HG03457 (cell line): ENCODE results near the gene HOXC6.

Experiments
- ATAC-seq: cut with Tn5 transposase; IDR thresholded peaks from one replicate; pipeline ENCODE4 v1.9.1; 2021; ENCODE audit warnings: moderate number of reproducible peaks; ENCODE audit not compliant: unreplicated experiment

Gene HOXC6

DNA sequence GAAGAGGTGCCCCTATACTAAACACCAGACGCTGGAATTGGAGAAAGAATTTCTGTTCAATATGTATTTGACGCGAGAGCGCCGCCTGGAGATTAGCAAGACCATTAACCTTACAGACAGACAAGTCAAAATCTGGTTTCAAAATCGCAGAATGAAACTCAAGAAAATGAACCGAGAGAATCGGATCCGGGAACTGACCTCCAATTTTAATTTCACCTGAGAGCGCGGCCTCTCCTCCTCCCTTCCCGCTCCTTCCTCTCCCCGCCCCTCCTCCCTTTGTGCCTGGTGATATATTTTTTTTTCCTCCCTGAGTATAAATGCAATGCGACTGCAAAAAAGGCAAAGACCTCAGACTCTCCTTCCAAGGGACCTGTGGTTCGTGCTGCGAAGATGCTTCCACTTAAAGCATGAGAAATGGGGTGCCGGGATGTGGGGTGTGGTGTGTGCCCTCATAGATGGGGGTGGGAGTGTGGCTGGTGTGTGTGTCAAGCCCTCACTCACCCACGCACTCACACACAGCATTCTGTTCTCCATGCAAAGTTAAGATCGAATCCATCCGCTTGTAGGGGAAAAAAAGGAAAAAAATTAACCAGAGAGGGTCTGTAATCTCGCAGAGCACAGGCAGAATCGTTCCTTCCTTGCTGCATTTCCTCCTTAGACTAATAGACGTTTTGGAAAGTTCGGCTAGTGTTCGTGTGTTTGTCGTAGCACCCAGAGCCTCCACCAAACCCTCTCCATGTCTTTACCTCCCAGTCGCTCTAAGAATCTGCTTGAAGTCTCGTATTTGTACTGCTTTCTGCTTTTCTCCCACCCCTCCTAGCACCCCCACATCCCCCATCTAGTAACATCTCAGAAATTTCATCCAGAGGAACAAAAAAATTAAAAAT lies 38.8 kb upstream of the HOXC6 start:
- no peak for ATAC-seq

DNA sequence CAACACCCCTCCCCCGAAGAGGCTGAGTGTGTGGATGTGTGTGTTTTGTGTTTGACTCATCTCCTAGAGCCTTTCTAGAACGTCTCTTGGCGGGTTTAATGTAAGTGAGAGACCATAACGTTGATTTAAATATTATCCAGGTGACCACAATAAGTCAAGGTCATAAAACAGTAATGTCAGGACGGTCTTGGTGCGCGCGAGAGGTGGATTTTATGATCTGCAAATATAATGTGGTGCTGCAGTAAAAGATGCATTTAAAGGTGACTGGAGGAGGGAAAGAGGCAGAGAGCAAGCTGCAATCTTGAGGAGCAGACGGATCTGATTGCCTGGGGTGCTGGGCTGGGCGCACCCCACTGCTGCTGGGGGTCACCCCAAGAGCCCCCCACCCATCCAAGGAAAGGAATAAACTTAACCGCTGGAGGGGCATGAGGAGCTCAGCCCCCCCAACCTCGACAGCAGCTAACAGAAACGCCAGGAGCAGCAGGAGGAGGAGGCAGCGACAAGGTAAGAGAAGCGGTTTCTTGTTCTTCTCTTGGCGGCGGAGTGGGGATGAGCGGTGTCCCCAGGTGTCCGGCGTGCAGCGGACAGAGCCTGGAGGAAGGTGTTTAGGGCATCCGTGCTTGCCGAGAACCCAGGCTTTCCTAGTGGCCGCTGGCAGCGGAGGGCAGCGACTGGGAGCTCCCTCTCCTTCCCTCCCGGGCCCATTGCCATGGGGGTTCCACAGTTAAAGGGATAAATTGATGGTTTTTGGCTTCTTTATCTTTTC lies 37.7 kb upstream of the HOXC6 start:
- ATAC-seq: no peak

DNA sequence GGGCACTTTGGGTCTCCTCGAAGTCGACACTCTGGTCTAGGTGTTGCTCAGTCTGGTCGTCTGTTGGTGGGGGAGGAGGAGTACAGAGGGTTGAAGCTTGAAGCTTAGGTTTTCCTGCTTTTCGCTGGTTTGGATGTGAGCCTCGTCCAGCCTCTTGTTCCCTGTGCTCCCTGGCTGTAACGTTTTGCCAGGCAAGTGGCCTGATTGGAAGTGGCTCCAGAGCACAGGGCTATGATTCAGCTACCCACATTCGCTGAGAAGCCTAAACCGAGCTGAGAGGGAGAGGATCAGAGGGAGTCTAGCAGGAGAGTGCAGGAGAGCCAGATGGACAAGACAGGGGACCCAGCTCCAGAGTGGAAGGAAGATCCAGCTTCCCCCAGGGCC lies 37.2 kb upstream of the HOXC6 start:
- no peak for ATAC-seq

DNA sequence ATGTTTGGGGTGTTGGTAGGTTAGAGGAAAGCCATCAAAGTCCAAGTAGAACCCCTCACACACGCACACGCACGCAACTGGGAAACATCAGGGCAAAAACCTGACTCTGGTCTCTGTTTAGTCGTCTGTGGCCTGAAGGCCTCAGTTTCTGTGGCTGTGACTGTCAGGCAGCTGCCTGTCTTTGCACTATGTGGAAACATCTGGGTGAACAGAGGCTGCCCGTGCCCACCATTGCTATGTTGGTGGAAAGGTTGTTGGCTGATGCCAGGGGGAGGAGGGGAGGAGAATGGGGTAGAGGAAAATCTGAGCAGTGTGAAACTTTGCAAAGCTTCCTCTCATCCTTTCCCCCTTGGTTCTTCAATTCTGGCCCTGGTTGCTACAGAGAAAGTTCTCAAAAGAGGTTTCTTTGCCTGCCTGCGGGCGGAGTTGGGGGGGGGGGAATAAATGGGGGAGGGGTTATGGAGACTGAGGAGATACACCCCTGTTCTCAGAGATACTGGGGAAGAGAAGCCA lies 35.8 kb upstream of the HOXC6 start:
- ATAC-seq: no peak

DNA sequence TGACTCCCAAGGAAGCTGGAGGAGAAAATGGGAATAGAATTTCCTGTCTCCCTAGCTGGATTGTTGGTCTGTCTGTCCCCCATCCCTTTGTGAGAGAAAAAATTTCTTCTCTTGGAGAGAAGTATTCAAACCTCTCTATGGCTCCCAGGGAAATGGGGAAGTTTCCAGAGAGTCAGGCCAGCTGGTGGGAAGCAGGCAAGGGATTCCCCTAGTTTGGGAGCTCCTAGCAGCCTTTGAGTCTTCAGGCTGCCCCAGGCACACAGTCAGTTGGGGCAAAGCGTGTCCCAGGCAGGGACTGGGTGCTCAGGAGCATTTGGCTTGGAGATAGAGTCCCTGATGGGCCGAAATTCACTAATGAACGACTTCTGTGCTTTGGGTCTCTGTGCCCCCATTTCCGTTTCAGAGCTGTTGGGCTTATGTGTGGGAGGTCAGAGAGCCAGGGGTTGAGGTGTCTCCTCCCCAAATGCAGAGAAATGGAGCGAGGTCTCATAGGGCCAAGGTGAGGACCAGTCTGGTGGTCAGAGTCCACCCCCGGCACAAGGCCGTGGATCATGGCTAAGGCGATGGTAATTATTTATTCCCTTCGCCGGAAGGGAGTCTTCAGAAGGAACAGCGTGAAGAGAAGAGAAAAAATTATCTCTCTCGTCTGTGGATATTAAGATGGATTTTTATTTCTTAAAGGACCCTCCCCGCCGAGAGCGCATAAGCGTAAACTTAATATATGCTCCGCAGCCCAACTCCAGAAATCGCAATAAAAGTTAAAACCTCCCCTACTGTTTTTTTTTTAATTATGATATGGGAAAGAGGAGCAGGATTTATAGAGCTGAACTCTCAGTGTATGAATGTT lies 34.9 kb upstream of the HOXC6 start:
- no peak for ATAC-seq

DNA sequence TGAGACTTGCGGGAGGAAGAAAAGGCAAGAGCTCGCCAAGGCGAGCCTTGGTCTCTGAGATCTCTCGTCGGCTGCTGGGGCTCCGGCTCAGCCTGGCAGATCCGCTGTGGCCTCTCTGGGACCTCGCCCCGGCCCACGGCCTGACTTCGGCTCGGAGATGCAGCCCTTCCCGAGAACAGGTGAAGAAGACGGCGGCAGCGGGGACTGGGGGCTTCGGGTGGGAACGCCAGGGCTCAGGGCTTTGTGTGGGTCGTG lies 34.3 kb upstream of the HOXC6 start:
- ATAC-seq: no peak

DNA sequence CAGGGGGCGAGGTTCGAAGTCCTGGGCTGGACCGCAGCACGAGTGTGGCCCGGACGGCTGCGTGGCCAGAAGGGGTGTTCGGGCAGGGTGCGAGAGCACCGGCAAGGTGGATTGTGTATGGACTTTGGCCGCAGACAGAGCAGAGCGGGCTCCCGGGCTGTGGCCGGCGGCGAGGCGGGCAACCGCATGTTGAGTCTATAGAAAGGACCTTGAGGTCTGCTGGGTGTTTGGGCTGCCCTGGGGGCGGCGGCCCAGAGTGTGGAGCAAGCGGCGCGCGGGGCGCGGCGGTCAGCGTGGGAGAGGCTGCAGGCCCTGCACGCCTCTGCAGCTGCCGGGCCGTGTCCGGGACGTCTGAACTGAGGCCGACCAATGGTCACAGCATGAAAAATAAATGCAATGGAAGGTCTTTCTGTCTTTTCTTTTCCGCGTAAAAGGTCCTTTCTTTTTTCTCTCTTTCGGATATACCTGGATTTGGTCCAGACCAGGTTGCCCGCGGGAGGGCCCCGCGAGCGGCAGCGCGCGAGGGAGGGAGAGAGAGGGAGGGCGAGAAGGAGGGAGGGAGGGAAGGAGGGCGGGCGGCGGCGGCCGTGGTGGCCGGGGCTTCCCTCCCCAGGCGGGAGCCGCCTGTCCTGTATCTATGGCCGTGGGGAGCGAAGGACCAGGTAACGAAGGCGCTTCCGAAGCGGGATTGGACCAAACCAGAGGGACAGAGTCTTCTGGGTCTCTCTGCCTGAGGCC lies 33.8 kb upstream of the HOXC6 start:
- ATAC-seq: no peak

DNA sequence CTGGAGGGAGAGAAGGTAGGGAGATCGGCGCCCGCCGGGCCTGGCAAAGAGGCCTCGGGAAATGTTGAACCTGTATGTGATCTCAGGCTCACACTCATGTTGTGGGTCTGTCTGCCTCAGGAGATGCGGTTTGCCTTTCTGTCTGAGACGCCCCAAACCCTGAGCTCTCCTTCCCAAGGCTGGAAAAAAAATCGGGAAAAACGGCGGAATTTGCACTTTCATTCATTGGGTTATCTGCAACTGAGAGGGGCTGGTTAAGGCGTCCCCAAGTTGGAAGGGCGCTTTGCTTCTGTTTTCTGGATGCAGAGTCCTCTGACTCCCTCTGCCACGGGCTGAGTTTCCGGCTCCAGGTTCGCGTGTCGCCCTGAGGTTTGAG lies 33.2 kb upstream of the HOXC6 start:
- no peak for ATAC-seq

DNA sequence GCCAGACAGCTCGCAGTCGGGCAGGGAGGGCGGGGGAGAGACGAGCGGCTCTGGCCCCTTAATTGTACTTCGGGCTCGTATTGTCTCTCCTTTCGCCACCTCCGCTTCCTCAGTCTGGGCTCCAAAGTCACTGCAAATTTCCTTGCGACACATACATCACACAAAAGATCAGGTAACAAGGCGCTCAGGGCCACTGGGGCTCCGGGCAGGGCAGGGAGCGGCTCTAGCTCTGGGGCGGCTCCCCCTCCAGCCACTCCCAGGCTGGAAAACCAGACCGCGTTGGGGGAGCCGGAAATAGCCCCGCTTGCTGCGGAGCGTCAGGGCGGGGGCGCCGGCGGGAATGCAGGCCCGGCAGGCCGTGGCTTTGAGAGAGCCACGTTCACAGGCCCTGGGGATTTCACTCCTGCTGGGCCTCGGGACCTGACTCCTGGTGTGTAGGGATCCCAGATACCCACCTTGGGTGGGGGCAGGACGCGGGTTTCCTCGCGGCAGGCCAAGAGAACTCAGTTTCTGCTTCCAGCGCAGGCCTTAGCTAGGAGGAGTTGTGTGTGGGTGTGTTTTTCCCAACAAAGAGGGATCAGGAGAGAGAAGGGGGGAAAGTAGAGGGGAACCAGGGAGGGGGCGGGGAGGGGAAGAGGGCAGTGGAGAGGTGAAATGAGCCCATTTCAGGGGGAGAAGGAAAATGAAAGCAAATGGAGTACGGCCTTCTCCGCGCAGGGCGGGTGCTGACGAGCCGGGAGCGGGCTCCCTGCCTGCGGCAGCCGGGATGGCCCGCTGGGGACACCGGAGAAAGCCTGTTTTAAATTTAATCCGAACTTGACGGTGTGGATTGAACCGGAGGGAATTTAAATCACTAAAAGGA lies 32.6 kb upstream of the HOXC6 start:
- no peak for ATAC-seq

DNA sequence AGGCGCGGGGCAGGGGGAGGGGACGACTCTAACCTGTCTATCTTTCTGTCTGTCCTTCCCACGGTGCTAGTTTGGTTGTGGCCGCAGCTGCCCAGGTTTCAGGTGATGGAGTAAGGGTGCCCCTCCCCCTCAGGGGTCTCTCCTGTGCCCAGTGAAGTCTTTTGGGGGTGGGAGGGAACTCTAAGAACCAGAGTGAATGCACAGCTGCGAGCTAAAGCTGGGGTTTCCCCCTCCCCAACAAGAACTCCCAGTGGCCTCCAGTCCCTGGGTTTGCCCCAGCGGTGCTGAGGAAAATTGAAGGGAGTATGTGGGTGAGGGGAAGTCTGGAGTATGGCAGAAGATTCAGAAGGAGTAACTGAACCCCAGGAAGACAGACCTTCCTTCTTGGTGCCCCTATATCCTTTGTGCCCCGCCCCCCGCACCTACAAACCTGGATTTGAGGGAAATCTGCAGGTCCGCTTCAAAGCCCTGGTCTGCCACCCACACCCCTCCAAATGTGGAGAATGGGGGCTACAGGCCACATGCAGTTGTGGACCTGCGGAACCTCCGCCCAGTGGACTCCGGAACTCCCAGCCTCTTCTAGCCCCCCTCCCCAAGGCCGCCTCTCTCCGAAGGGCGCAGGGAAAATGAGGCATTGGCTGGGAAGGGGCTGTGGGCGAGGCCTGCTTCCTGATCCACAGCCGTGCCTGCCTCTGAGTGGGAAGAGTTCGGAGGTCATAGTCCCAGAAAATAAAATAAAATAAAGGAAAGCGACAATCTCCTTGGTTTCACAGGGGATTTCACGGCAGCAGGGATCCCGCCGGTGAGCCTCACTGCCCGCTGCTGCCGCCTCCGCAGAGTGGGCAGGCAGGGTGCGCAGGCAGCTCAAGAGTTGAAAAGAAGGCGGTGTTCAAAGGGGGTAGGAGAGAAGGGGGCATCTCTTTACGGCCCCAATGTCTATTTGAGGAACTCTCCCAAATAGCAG lies 31.7 kb upstream of the HOXC6 start:
- no peak for ATAC-seq

DNA sequence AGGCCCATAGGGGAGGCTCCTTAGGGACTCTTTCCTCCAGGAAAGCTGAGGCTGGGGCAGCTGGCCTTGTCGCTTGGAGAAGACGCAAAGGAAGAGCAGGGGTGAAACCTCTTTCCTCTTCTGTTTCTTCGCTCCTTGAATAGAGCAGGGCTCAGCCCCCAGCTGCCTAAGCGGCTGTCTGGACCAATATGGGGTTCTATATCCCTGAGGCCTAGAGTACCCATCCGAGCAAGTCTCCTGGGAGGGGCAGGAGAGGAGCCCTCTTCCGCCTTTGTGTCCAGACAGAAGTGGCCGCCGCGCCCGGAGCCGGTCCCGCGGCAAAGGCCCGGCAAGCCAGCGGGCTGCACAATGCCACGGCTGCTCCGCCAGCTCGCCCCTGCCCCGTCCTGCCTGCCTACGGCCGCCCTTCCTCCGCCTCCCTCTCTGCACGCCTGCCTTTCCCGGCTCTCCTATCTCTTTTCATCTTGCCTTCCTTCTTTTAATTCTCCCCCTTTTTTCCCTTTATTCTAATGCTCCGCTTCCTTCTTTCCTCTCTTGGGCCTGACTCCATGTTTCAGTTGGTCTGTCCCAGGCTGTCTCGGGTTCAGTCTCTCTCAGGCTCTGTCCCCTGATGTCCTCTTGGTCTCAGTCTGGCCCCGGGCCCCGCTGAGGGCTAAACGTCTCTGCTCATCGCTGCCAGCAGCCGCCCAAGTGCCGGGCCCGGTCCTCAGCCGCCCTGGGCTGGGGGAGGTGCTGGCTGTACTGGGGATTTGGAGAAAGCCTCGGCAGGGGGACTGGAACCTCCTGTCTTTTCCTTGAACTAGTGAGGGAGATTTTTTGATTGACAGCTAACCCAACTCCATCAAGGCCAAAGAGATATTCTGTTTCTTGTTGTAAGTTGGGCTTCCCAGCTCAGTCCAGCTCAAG lies 30.8 kb upstream of the HOXC6 start:
- no peak for ATAC-seq

DNA sequence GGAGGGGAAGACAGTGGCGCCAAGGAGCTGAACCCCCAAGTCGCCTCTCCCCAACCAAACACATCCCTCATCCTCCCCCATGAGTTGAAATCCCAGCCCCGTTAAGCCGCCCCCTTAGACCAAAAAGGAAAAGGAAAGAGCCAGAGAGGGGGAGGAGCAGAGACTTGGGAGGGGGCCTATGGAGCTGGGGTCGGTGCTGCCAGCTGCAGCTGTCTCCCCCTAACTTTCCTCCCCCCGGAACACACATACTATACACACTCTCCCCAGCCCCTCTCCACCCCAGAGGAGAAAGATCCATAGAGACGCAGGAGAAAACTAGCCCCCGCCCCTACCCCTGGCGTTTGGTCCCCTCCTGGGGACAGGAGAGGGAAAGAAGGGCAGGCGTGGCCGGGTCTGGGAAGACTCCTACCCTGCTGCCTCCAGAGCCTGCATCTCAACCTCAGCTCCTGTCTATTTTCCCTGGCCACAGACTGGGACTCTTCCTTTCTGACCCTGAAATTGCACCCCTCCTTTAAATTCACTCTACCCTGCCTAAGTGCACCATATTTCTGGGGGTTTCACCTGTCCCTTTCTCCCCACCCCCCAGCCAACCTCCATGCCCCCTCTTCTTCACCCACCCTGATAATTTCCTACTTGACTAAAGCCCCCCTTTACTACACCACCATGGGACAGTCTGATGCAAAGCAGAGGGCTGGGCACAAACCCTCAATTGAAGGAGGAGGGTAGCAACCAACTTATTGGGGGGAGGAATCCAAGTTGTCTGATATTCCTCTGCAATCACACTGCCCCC lies 29.9 kb upstream of the HOXC6 start:
- no peak for ATAC-seq

DNA sequence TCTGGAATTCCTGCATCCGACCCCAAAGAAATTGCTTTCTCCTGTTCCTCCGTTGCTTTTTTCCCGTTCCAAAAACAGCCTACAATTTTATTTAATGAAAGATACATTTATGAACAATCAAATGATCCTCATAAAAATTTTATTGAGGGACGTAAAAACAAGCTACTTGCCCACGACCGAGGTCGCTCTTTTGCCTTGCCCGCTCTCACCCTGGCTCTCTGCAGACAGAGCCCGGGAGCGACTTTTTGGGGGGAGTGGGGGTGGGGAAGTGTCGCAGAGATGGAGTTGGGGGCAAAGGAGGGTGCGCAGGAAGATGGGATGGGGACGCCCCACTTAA lies 29.4 kb upstream of the HOXC6 start:
- ATAC-seq: no peak

DNA sequence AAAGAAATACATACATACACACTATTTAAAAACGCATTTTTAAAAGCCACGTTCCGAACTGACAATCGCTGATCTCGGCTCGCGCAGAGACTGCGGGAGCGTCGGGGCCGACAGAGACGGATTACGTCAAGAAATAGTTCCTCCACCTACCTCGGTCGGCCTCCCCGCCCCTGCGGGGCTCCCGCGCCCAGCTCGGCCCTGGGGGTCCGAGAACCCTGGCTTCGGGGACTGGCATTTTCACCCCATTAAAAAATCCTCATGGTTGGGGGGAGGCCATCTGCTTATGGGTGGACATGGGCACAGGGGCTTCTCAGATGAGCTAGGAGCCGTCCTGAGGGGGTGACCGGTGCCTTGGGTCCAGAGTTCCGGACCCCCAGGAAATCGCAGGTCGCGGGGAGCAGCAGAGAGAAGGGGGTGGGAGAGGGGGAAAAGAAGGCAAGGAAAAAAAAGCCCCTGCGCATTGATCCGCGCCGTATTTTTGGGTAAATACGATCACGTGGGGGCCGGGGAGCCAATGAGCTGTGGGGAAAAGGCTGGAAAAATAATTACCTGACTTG lies 28.6 kb upstream of the HOXC6 start:
- ATAC-seq: no peak

DNA sequence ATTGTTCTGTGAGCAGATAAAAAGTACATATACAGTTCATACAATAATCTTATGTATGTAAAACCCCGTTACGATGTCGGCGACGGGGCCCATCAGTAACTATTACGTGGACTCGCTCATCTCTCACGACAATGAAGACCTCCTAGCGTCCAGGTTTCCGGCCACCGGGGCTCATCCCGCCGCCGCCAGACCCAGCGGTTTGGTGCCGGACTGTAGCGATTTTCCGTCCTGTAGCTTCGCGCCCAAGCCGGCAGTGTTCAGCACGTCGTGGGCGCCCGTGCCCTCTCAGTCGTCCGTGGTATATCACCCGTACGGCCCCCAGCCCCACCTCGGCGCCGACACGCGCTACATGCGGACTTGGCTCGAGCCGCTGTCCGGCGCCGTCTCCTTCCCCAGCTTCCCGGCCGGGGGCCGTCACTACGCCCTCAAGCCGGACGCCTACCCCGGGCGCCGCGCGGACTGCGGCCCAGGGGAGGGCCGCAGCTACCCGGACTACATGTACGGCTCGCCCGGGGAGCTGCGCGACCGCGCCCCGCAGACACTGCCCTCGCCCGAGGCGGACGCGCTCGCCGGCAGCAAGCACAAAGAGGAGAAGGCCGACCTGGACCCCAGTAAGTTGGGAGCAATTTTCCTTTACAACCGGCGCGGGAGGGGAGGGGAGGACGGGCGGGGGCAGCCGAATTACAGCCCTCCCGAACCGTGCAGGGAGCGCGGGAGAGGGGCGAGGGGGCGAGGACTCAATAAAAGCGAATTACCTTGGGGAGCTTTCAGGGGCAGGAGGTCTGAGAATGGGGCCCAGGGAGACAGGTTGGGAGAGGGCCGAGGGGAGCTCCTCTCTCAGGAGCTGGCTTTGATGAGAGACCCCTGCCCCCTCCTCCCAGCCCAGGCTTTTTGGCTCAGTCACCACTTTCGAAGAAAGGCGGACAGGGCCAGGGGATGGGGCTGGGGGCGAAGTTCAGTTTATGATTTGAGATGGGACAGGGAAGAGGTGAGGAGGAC lies 27.8 kb upstream of the HOXC6 start, which contains the start of gene HOXC9:
Gene HOXC9, plus strand, starts transcription at position 46 of the 999 bp plus-strand sequence. Its CDS starts 28 bp downstream, at position 74.
- ATAC-seq: no peak
